ENCODE results near the gene FAXDC2.

- TF ChIP-seq ADNP (tag; IDR thresholded peaks at IDR 0.05) (no peak), CREB1 (IDR thresholded peaks at IDR 0.05) (no peak), CREB1 (CRISPR knock-in tag; IDR thresholded peaks at IDR 0.05) (no peak), SMAD3 (CRISPR knock-in tag; conservative IDR thresholded peaks at IDR 0.05) (no peak), COPS2 (conservative IDR thresholded peaks at IDR 0.05) (no peak)
These were observed 20.7 kb downstream of the FAXDC2 start for GRCh38 chr5:154829589-154830218.

All from K562 (cell line).